ENCODE data around the gene CFAP43.

Gene CFAP43

DNA sequence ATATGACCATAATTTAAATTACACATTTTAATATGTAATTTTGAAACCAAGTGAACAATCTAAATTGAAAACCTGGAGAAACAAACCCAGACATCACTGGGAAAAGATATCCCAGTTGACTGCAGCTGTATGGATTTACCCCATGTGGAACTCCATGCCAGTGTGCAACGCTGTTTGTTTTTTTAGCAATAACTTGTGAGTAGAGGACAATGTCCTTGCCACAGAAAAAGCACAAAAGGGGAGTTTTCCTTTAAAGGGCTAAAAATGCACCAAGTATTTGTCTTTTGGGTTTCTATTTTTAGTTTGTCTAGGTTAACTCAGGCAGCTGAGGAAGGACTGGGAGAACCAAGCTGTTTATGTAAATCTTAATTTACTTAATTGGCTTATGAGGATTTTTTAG is 131.4 kb downstream of the CFAP43 start:
- Histone ChIP-seq H3K36me3 (ENCODE audit: control insufficient read depth, insufficient read depth, low read length) (no peaks in the 10 kb centered on the region), H3K9ac (ENCODE audit: low read depth, low read length) (no peak overlapping the region), H3K4me1 (ENCODE audit: control insufficient read depth, insufficient read depth, low read length) (no peaks in the 10 kb centered on the region), H3K9me3 (ENCODE audit: control insufficient read depth, insufficient read depth, low read length) (no peaks in the 10 kb centered on the region), H3K27me3 (ENCODE audit: control insufficient read depth, insufficient read depth, low read length) (peaks cover 2% of the 10 kb centered on the region), H3K4me3 (ENCODE audit: low read depth, low read length) (no peak overlapping the region)

DNA sequence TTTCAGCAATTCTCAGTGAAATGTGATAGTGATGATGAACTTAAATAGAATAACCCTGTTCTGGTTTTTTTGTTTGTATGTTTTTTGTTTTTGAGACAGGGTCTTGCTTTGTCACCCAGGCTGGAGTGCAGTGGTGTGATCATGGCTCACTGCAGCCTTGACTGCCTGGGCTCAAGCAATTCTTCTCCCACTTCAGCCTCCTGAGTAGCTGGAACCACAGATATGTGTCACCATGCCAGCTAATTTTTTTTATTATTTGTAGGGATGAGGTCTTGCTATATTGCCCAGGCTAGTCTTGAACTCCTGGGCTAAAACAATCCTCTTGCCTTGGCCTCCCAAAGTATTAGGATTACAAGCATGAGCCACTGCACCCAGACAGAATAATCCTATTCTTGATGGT is 132.2 kb downstream of the CFAP43 start:
- Histone ChIP-seq H3K4me1 (ENCODE audit: control insufficient read depth, insufficient read depth, low read length) (no peaks in the 10 kb centered on the region), H3K9ac (ENCODE audit: low read depth, low read length) (no peak overlapping the region), H3K4me3 (ENCODE audit: low read depth, low read length) (no peak overlapping the region), H3K27me3 (ENCODE audit: control insufficient read depth, insufficient read depth, low read length) (peaks cover 2% of the 10 kb centered on the region), H3K9me3 (ENCODE audit: control insufficient read depth, insufficient read depth, low read length) (no peaks in the 10 kb centered on the region), H3K36me3 (ENCODE audit: control insufficient read depth, insufficient read depth, low read length) (no peaks in the 10 kb centered on the region)

DNA sequence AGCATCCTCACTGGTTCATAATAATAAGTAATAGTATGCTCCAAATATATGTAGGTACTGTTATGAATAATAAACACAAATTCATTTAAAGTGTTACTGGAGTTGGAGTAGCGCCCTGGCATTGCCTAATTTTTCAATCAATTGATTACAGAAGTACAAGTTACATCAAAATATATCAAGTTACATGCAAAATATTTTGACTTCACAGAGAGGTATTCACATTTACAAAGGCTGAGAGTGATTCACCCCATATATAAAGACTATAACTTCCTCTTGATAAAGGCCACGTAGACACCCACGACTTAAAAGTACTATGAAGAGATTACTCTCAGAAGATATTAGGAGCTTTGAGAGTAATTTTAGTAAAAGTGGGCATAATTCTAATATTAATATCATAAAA is 132.9 kb downstream of the CFAP43 start:
- no peaks in the 10 kb centered on the region for H3K36me3 ChIP-seq (ENCODE audit: control insufficient read depth, insufficient read depth, low read length)
- H3K27me3 ChIP-seq (ENCODE audit: control insufficient read depth, insufficient read depth, low read length): peaks cover 2% of the 10 kb centered on the region
- no peaks in the 10 kb centered on the region for H3K4me1 ChIP-seq (ENCODE audit: control insufficient read depth, insufficient read depth, low read length)

DNA sequence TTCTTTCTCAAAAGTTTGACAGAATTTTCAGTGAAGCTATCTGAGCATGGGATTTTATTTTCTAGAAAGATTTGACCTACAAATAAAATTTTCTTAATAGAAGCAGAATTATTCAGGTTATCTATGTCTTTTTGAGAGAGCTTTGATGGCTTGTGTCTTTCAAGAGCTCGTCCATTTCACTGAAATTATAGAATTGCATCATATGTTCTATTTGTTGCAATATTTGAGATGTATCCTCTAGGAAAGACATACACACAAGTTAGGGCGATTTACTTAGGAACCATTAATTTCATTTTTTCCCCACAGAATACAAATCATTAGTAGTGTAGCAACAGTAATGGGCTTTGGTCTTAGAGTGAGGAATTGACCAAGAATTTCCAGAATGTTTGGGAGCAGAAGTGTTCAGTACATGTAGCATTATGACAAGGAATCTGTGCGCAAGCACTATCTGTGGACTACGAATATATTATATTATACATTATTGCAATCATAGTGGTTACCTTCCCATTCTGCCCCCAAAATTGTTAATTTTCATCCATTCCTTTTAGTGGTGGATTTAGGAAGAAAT is 133.7 kb downstream of the CFAP43 start:
- no peaks in the 10 kb centered on the region for H3K36me3 ChIP-seq (ENCODE audit: control insufficient read depth, insufficient read depth, low read length)
- H3K9me3 ChIP-seq (ENCODE audit: control insufficient read depth, insufficient read depth, low read length): no peaks in the 10 kb centered on the region
- H3K4me3 ChIP-seq (ENCODE audit: low read depth, low read length): no peak overlapping the region
- H3K9ac ChIP-seq (ENCODE audit: low read depth, low read length): no peak overlapping the region
- H3K27me3 ChIP-seq (ENCODE audit: control insufficient read depth, insufficient read depth, low read length): peaks cover 2% of the 10 kb centered on the region
- H3K4me1 ChIP-seq (ENCODE audit: control insufficient read depth, insufficient read depth, low read length): no peaks in the 10 kb centered on the region

More for the DNA sequence above, 132.9 kb downstream of the CFAP43 start:
- H3K9me3 ChIP-seq (ENCODE audit: control insufficient read depth, insufficient read depth, low read length): no peaks in the 10 kb centered on the region
- H3K9ac ChIP-seq (ENCODE audit: low read depth, low read length): no peak overlapping the region
- H3K4me3 ChIP-seq (ENCODE audit: low read depth, low read length): no peak overlapping the region

DNA sequence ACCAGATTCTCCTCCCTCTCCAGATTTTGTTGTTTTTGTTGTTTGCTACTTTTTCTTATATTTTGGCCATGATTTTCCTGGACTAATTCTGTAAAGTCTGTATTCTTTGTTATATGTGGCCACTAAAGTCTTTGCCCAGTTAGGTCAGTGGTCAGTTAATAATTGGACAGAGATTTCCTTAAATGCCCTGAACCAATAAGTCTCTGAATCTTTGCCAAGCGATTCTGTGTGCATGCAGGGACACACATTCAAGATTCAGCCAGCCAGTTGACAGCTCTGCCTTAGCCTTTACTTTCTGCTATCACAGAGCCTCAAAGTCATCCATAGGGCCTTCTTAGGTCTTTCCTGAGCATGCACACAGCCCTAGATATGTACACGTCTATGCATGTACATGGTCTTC is 135.5 kb downstream of the CFAP43 start:
- Histone ChIP-seq H3K9me3 (ENCODE audit: control insufficient read depth, insufficient read depth, low read length) (no peaks in the 10 kb centered on the region), H3K4me1 (ENCODE audit: control insufficient read depth, insufficient read depth, low read length) (no peaks in the 10 kb centered on the region), H3K4me3 (ENCODE audit: low read depth, low read length) (no peak overlapping the region), H3K27me3 (ENCODE audit: control insufficient read depth, insufficient read depth, low read length) (peaks cover 1% of the 10 kb centered on the region), H3K9ac (ENCODE audit: low read depth, low read length) (no peak overlapping the region), H3K36me3 (ENCODE audit: control insufficient read depth, insufficient read depth, low read length) (no peaks in the 10 kb centered on the region)

DNA sequence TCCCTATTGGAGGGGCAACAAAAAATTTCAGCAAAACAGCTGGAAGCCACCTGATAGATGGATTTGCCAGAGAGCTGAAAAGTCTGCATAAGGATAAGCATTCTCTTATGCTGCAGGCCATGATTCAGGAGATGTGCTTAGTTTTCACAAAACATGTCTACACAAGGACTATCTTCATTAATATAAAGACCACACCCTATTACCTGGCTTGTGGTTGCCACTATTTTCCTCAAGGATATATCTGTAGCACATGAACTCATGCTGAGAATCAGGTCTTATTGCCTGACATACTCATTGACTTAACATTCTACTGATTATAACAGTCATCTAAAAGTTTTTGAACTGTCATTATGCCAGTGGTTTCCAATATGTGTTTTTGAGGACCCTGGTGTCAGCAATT is 139.4 kb downstream of the CFAP43 start:
- Histone ChIP-seq H3K36me3 (ENCODE audit: control insufficient read depth, insufficient read depth, low read length) (no peaks in the 10 kb centered on the region), H3K9me3 (ENCODE audit: control insufficient read depth, insufficient read depth, low read length) (no peaks in the 10 kb centered on the region)

DNA sequence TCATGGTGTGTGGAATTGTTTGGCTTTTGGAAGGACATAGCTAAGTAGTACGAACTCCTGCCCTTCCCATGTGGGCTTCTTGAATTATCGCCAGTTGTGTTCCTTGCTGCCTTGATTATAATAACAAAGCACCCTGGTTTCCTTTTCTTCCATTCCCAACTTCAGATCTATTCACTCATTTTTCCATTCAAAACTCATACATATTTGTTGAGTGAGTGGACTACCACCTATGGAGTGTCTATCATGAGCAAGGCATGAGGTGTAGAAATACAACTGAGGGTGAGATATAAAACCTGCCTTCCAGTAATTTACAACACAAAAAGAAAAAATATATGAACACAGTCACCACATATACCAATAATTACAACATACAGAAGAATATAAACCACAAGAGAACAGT is 141.6 kb downstream of the CFAP43 start:
- Histone ChIP-seq H3K9ac (ENCODE audit: low read depth, low read length) (no peak overlapping the region), H3K4me3 (ENCODE audit: low read depth, low read length) (no peak overlapping the region), H3K27me3 (ENCODE audit: control insufficient read depth, insufficient read depth, low read length) (no peaks in the 10 kb centered on the region), H3K4me1 (ENCODE audit: control insufficient read depth, insufficient read depth, low read length) (peaks cover 9% of the 10 kb centered on the region), H3K36me3 (ENCODE audit: control insufficient read depth, insufficient read depth, low read length) (no peaks in the 10 kb centered on the region), H3K9me3 (ENCODE audit: control insufficient read depth, insufficient read depth, low read length) (no peaks in the 10 kb centered on the region)

More for the DNA sequence above, 139.4 kb downstream of the CFAP43 start:
- no peaks in the 10 kb centered on the region for H3K27me3 ChIP-seq (ENCODE audit: control insufficient read depth, insufficient read depth, low read length)
- peaks cover 9% of the 10 kb centered on the region for H3K4me1 ChIP-seq (ENCODE audit: control insufficient read depth, insufficient read depth, low read length)
- no peak overlapping the region for H3K4me3 ChIP-seq (ENCODE audit: low read depth, low read length)
- H3K9ac ChIP-seq (ENCODE audit: low read depth, low read length): no peak overlapping the region

DNA sequence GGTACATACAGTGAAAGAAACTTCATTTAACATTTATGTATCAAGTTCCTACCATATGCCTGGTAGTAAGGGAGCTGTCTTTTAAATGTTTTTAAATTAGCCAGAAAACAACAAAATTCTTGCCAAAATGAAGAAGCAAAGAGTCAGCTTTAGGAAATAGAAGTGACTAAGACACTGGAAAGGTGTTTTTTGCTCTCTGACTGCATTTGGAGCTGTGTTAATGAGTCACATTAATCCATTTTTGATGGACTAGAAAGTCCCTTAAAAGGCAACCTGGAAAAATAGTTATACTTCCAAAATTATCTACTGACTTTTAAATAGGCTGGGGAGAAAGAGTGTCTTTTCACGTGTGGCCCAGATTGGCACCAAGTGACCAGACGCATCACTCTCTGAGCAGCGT is 142.5 kb downstream of the CFAP43 start:
- Histone ChIP-seq H3K9ac (ENCODE audit: low read depth, low read length) (no peak overlapping the region), H3K4me1 (ENCODE audit: control insufficient read depth, insufficient read depth, low read length) (peaks cover 9% of the 10 kb centered on the region), H3K36me3 (ENCODE audit: control insufficient read depth, insufficient read depth, low read length) (no peaks in the 10 kb centered on the region), H3K4me3 (ENCODE audit: low read depth, low read length) (no peak overlapping the region), H3K9me3 (ENCODE audit: control insufficient read depth, insufficient read depth, low read length) (no peaks in the 10 kb centered on the region), H3K27me3 (ENCODE audit: control insufficient read depth, insufficient read depth, low read length) (no peaks in the 10 kb centered on the region)

DNA sequence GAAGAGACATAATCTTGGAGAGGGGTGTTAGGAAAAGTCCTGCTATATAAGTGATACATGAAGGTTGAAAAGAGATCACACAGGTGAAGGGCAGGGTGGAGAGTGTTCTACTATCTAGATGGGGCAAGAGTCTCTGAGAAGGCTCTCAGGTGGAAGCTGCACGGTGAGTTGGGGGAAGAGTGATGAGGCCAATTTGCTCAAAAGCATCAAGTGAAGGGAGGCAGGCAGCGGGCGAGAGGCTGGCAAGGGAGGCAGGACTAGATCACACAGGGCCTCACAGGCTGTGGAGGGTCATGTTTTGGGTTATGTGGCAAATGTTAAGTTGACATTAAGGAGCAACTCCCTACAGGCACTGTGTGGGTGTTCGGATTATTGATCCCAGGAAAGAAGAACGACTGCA is 143.9 kb downstream of the CFAP43 start:
- Histone ChIP-seq H3K27me3 (ENCODE audit: control insufficient read depth, insufficient read depth, low read length) (no peaks in the 10 kb centered on the region), H3K9ac (ENCODE audit: low read depth, low read length) (no peak overlapping the region), H3K4me1 (ENCODE audit: control insufficient read depth, insufficient read depth, low read length) (peaks cover 9% of the 10 kb centered on the region), H3K4me3 (ENCODE audit: low read depth, low read length) (no peak overlapping the region), H3K36me3 (ENCODE audit: control insufficient read depth, insufficient read depth, low read length) (no peaks in the 10 kb centered on the region), H3K9me3 (ENCODE audit: control insufficient read depth, insufficient read depth, low read length) (no peaks in the 10 kb centered on the region)

DNA sequence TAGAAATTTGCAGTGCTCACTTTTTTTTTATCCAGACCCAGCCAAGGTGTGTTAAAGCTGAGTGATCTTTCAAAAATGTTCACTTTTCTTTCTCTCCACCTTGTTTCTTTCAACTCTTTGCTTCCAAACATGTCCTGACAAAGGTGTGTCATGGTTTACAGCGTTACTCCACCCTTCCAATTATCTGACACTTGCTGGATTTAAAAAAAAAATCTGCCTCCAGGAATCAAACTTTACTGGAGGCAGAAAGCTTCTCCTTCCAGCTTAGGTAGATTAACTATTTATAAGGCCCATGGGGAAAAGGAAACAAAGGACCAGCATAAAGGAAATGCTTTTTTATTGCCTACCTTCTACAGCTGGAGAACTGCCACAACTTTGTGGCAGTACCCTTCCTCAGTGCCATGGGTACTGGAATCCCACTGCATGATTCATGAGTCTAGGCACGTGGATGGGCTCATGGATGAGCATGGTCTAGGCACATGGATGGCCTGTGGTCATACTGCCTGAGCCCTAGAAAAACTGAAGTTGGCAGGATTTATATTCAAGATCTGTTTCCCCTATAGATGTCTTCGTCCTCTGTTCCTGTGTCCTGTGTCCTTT is 146.3 kb downstream of the CFAP43 start, which contains the start of gene COL17A1:
Gene COL17A1, minus strand, starts transcription at position 80 of the 600 bp plus-strand sequence. CDS start 5,207 bp downstream, outside the sequence.
- H3K27me3 ChIP-seq (ENCODE audit: control insufficient read depth, insufficient read depth, low read length): no peaks in the 10 kb centered on the region
- peaks cover 5% of the 10 kb centered on the region for H3K4me1 ChIP-seq (ENCODE audit: control insufficient read depth, insufficient read depth, low read length)
- no peak within 1 kb of the TSS for H3K9ac ChIP-seq (ENCODE audit: low read depth, low read length)
- H3K36me3 ChIP-seq (ENCODE audit: control insufficient read depth, insufficient read depth, low read length): no peaks in the 10 kb centered on the region
- no peak within 1 kb of the TSS for H3K4me3 ChIP-seq (ENCODE audit: low read depth, low read length)
- no peaks in the 10 kb centered on the region for H3K9me3 ChIP-seq (ENCODE audit: control insufficient read depth, insufficient read depth, low read length)

DNA sequence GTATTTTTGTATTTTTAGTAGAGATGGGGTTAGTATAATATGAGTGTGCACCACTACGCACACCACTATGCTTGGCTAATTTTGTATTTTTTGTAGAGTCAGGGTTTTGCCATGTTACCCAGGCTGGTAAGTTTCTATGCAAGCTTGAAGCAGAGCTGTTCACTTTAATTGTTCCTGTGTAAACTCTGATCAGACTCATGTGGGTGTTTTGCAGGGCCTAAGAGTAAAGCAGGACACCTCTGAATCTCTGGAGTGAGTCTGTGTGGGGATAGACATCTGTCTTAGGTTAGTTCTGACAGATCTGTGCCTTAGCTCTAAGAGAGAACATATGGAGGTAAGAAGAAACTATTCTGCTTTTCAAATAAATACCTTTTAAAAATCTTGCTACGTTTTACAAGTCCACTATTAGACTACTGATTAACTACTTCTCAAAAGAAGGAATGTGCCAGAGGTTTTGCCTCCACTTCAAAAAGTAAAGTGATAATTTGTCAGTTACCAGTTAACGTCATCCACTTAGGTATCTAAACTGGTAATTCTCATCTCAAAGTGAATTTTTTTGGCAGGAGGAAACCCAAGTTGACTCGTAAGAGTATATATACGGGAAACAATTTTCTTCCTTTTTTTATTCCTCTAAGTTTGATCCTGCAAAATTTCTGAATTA is 147.6 kb downstream of the CFAP43 start:
- Histone ChIP-seq H3K9ac (ENCODE audit: low read depth, low read length) (no peak overlapping the region), H3K27me3 (ENCODE audit: control insufficient read depth, insufficient read depth, low read length) (no peaks in the 10 kb centered on the region), H3K36me3 (ENCODE audit: control insufficient read depth, insufficient read depth, low read length) (no peaks in the 10 kb centered on the region), H3K4me3 (ENCODE audit: low read depth, low read length) (no peak overlapping the region), H3K9me3 (ENCODE audit: control insufficient read depth, insufficient read depth, low read length) (no peaks in the 10 kb centered on the region), H3K4me1 (ENCODE audit: control insufficient read depth, insufficient read depth, low read length) (no peaks in the 10 kb centered on the region)

DNA sequence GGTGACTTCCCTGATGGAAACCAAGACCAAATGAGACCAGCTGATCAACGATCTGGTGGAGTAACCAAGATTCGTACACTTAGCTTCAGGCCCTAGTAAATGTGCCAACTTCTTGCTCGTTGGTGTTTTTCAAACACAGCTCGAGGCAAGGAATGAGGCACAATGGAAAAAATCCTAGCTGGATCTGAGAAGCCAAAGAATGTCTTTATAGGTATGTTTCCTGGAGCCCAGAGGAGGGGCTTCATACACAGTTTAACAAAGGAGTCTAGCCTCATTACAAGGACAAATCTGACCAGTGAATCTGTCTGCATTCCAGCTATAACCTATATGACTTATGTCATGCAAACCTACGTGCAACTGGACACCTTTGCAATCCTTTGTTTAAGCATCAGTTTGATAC is 150.2 kb downstream of the CFAP43 start:
- H3K36me3 ChIP-seq (ENCODE audit: control insufficient read depth, insufficient read depth, low read length): no peaks in the 10 kb centered on the region
- H3K9me3 ChIP-seq (ENCODE audit: control insufficient read depth, insufficient read depth, low read length): no peaks in the 10 kb centered on the region
- no peak overlapping the region for H3K4me3 ChIP-seq (ENCODE audit: low read depth, low read length)
- H3K27me3 ChIP-seq (ENCODE audit: control insufficient read depth, insufficient read depth, low read length): no peaks in the 10 kb centered on the region
- no peak overlapping the region for H3K9ac ChIP-seq (ENCODE audit: low read depth, low read length)
- H3K4me1 ChIP-seq (ENCODE audit: control insufficient read depth, insufficient read depth, low read length): peaks cover 7% of the 10 kb centered on the region

Measured in iPS-15b (cell line).